K562 (cell line): ENCODE measurements around the gene SCLY. TPM values are rescaled to one million over a fixed set of nuclear protein-coding genes. Genes with fewer than 3 reads are reported as not detected.

Experiments
- ATAC-seq: fragments of 200-7000 bp; cut with Tn5 transposase; 3 replicates; pipeline ENCODE4 v1.9.1; 2020; ENCODE audit warnings: moderate library complexity
- BruUV-seq: library from RNA; stranded (reverse); fragments of 400-500 nt; replicated peaks from 2 replicates; lab custom pipeline; 2021; lab: Mats Ljungman, UMichigan
- CTCF ChIA-PET: fragments of 300-600 bp; formaldehyde crosslinking; extraction: SDS; loops from one replicate; lab custom pipeline; 2021; ENCODE audit warnings: low intra/inter-chr PET ratio; lab: Yijun Ruan, JAX
- POLR2A ChIA-PET: fragments of 300-600, 350-650 bp; sonication (Branson Sonifier 250); formaldehyde crosslinking; extraction: SDS; loops from one replicate; lab custom pipeline; 2021; ENCODE audit warnings: antibody characterized with exemption, inconsistent platforms; lab: Yijun Ruan, JAX
- DNase-seq, 4 experiments: peaks; one replicate each; pipeline versions ENCODE4 v3.0.0 to v3.0.0-alpha.2; 2011 to 2018; ENCODE audit warnings: low spot score in 3 of 4, mixed read lengths in 3 of 4; ENCODE audit errors: extremely low read depth in 1 of 4
- FAIRE-seq: peaks from 2 replicates; lab custom pipeline; 2011; peaks lifted over from hg19 to GRCh38; lab: Jason Lieb, UNC
- H2AFZ ChIP-seq: 2 replicates; pipeline ENCODE4 v1.6.0; 2011; ENCODE audit warnings: low read depth, low read length, control low read depth, inconsistent platforms
- H3K27ac ChIP-seq: fragments of 200-600 bp; 3 replicates; pipeline ENCODE4 v1.8.0; 2011; ENCODE audit warnings: low read depth, mild to moderate bottlenecking, control low read depth, inconsistent platforms, low read length, moderate library complexity, mixed read lengths; ENCODE audit errors: extremely low read depth
- H3K27me3 ChIP-seq, 2 experiments: fragments of 300-600 bp in 1 of 2; 2 replicates in 1 of 2; 3 replicates in 1 of 2; pipeline versions ENCODE4 v1.6.0 to v1.8.0; 2011; ENCODE audit warnings: inconsistent platforms in 2 of 2, low read length in 2 of 2, mild to moderate bottlenecking in 1 of 2, mixed read lengths in 1 of 2, moderate library complexity in 1 of 2; ENCODE audit not compliant: control insufficient read depth in 2 of 2, insufficient read depth in 2 of 2
- H3K36me3 ChIP-seq: fragments of 300-600 bp; 3 replicates; pipeline ENCODE4 v1.8.0; 2011; ENCODE audit warnings: mild to moderate bottlenecking, low read length, inconsistent platforms; ENCODE audit not compliant: control insufficient read depth, insufficient read depth
- H3K4me1 ChIP-seq, 2 experiments: fragments of 200-600 bp in 1 of 2; replicated peaks in 1 of 2; 2 replicates in 1 of 2; 3 replicates in 1 of 2; pipeline versions ENCODE4 v1.5.1 to v1.8.0; 2011; ENCODE audit warnings: inconsistent platforms in 2 of 2, low read length in 2 of 2, mild to moderate bottlenecking in 1 of 2, mixed read lengths in 1 of 2, moderate library complexity in 1 of 2; ENCODE audit not compliant: control insufficient read depth in 2 of 2, insufficient read depth in 2 of 2
- H3K4me2 ChIP-seq: 2 replicates; pipeline ENCODE4 v1.6.1; 2011; ENCODE audit warnings: low read length, control low read depth, inconsistent platforms, mixed read lengths; ENCODE audit not compliant: insufficient read depth
- H3K4me3 ChIP-seq: fragments of 200-600 bp; sonication (generic), shearing (Covaris generic); 2 replicates; pipeline ENCODE4 v1.5.1; 2016; ENCODE audit warnings: control low read depth, inconsistent platforms
- H3K79me2 ChIP-seq: fragments of 200-600 bp; 3 replicates; pipeline ENCODE4 v1.8.0; 2011; ENCODE audit warnings: low read length, inconsistent platforms; ENCODE audit not compliant: control insufficient read depth, insufficient read depth
- H3K9ac ChIP-seq, 2 experiments: 2 replicates each; pipeline versions ENCODE4 v1.6.0 to v1.6.1; 2011; ENCODE audit warnings: low read depth in 2 of 2, low read length in 2 of 2, control low read depth in 1 of 2, inconsistent platforms in 1 of 2, mild to moderate bottlenecking in 1 of 2, mixed read lengths in 1 of 2; ENCODE audit not compliant: insufficient read depth in 1 of 2
- H3K9me1 ChIP-seq: one replicate; pipeline ENCODE4 v1.6.0; 2011; ENCODE audit warnings: inconsistent platforms, mild to moderate bottlenecking, low read length, moderate library complexity; ENCODE audit not compliant: control insufficient read depth, insufficient read depth
- H3K9me3 ChIP-seq: replicated peaks from 2 replicates; pipeline ENCODE4 v1.5.1; 2011; ENCODE audit warnings: low read depth, low read length, inconsistent platforms; ENCODE audit not compliant: control insufficient read depth, insufficient read depth
- H4K20me1 ChIP-seq: replicated peaks from 2 replicates; pipeline ENCODE4 v1.6.1; 2011; ENCODE audit warnings: low read length, inconsistent platforms, mixed read lengths; ENCODE audit not compliant: control insufficient read depth, insufficient read depth
- KLF6 ChIP-seq: fragments of 250-450 bp; sonication (Bioruptor Pico); IDR thresholded peaks from 2 replicates; pipeline ENCODE4 v1.4.0; 2020; ENCODE audit warnings: mild to moderate bottlenecking, moderate library complexity, borderline replicate concordance
- SMARCB1 ChIP-seq: IDR thresholded peaks from 2 replicates; pipeline ENCODE4 v1.6.1; 2011; ENCODE audit warnings: improper control_type of control experiment, low read depth; ENCODE audit not compliant: insufficient read length
- SP2 ChIP-seq: IDR thresholded peaks from 2 replicates; pipeline ENCODE4 v1.6.1; 2011; ENCODE audit warnings: mild to moderate bottlenecking, low read depth, low read length, moderate library complexity; ENCODE audit not compliant: poor library complexity, severe bottlenecking; ENCODE audit errors: extremely low read depth
- ZNF197 ChIP-seq: fragments of 200-800 bp; sonication (Bioruptor generic); IDR thresholded peaks from 2 replicates; pipeline ENCODE4 v1.6.1; 2016; ENCODE audit warnings: low read depth, missing genetic modification characterization, missing compliant biosample characterization
- ZNF277 ChIP-seq: fragments of 250-450 bp; sonication (Bioruptor Pico); IDR thresholded peaks from 2 replicates; pipeline ENCODE4 v1.8.0; 2022; ENCODE audit warnings: inconsistent platforms, mild to moderate bottlenecking, moderate library complexity, borderline replicate concordance
- ZNF444 ChIP-seq: fragments of 250-450 bp; sonication (Bioruptor Pico); IDR thresholded peaks from 2 replicates; pipeline ENCODE4 v1.4.0; 2020; ENCODE audit warnings: mild to moderate bottlenecking, moderate library complexity
- WGBS: fragments of 100-300 bp; shearing (Covaris generic); methylation state at CpG from one replicate; pipeline ENCODE4 v1.1.6; 2016; ENCODE audit warnings: low coverage, mixed read lengths; ENCODE audit not compliant: insufficient coverage; ENCODE audit errors: missing lambda C conversion rate; 5-methylcytosine and 5-hydroxymethylcytosine counted together
- in situ Hi-C: fragments of 300-500 bp; cut with MboI; formaldehyde crosslinking; loops from 4 replicates; pipeline ENCODE4 v1.15.0; 2018; ENCODE audit warnings: inconsistent platforms, mixed read lengths
- intact Hi-C: fragments of 100-400 bp; cut with micrococcal nuclease; formaldehyde crosslinking; loops from 2 replicates; pipeline ENCODE4 v1.14.2; 2022
- polyA plus RNA-seq, 8 experiments: library from polyadenylated mRNA; depleted of rRNA in 4 of 8; stranded (reverse) in 5 of 8; unstranded in 3 of 8; fragments of >200 nt; fragmentation: Nextera tagmentation in 2 of 8; fragmentation: Illumina TruSeq in 1 of 8; extraction: Ambion mirVana in 2 of 8; extraction: Trizol in 1 of 8; gene quantifications; 2 replicates each; pipeline versions ENCODE4 v1.2.1 to v1.2.3, GENCODE V29; 2011 to 2014; ENCODE audit warnings: inconsistent platforms in 1 of 8, missing spikeins in 1 of 8
- total RNA-seq, 7 experiments: library from RNA; depleted of rRNA in 6 of 7; stranded (reverse); fragments of >200 nt in 6 of 7; fragmentation: Illumina TruSeq in 2 of 7; extraction: Trizol in 2 of 7; gene quantifications; 2 replicates each; pipeline versions ENCODE4 v1.2.1 to v1.2.3, GENCODE V29; 2011 to 2021; ENCODE audit warnings: low replicate concordance in 1 of 7

Gene SCLY
- total and polyA plus RNA-seq, 9 of the 15 experiments (the other 6 are each of a cell fraction or from before 2014, with no cell fraction given), result 2.6 to 32.2 (median 21.1) TPM

GRCh38 chr2:238083919-238084318 is 23.1 kb downstream of the SCLY start:
- no peak overlapping the region for H3K9ac ChIP-seq
- no peak overlapping the region for H3K27ac ChIP-seq
- intact Hi-C loops (no loop called here), in situ Hi-C loops (no loop called here)
- FAIRE-seq (no peak), ATAC-seq (no peak), DNase-seq (no peak)
- H3K27me3 ChIP-seq, result no peaks in the 10 kb centered on the region
- no peaks in the 10 kb centered on the region for H3K79me2 ChIP-seq
- no peaks in the 10 kb centered on the region for H4K20me1 ChIP-seq
- WGBS, result 90% methylated on average over 2 of the region's 5 CpGs
- H3K9me1 ChIP-seq, result no peaks in the 10 kb centered on the region
- TF ChIP-seq ZNF444 (CRISPR knock-in tag) (no peak), SP2 (no peak), SMARCB1 (no peak), ZNF277 (CRISPR knock-in tag) (no peak)
- H3K9me3 ChIP-seq, result no peaks in the 10 kb centered on the region
- no peak overlapping the region for H3K4me2 ChIP-seq
- no peaks in the 10 kb centered on the region for H3K4me1 ChIP-seq
- ChIA-PET CTCF (no interaction called here), POLR2A (no interaction called here)
- no TSS peak for BruUV-seq
- H3K36me3 ChIP-seq, result peaks cover 49% of the 10 kb centered on the region; the same call in 2 of the 3 replicates
- no peak overlapping the region for H3K4me3 ChIP-seq
- H2AFZ ChIP-seq, result no peak overlapping the region

- FAIRE-seq (no peak), ATAC-seq (no peak), DNase-seq (no peak)
- H4K20me1 ChIP-seq, result no peaks in the 10 kb centered on the region
- no peaks in the 10 kb centered on the region for H3K27me3 ChIP-seq
- in situ Hi-C loops (no loop called here), intact Hi-C loops (no loop called here)
- no peak overlapping the region for H3K27ac ChIP-seq
- POLR2A ChIA-PET, result no interaction called here
- BruUV-seq, result no TSS peak
- peaks cover 46% of the 10 kb centered on the region; the same call in 2 of the 3 replicates for H3K36me3 ChIP-seq
- H2AFZ ChIP-seq, result no peak overlapping the region
- H3K9me3 ChIP-seq, result no peaks in the 10 kb centered on the region
- CTCF ChIA-PET, result no interaction called here
- no peaks in the 10 kb centered on the region for H3K79me2 ChIP-seq
- WGBS, result 100% methylated on average over 3 of the region's 7 CpGs
- no peak overlapping the region for H3K9ac ChIP-seq
- H3K9me1 ChIP-seq, result no peaks in the 10 kb centered on the region
- no peak for TF ChIP-seq ZNF197 (CRISPR knock-in tag)
- TF ChIP-seq KLF6, result no peak
- no peaks in the 10 kb centered on the region for H3K4me1 ChIP-seq
- no peak overlapping the region for H3K4me2 ChIP-seq
- no peak overlapping the region for H3K4me3 ChIP-seq
These were observed 24.0 kb downstream of the SCLY start for GRCh38 chr2:238084761-238085160.
